Stomach (tissue), 9 donors: Measurements from ENCODE around the gene ATAD3B. TPM values are rescaled to one million over a fixed set of nuclear protein-coding genes. Genes with fewer than 3 reads are reported as not detected.
"Not testable (repeated sequence)": the region's sequence is repeated elsewhere in the genome, so short reads cannot be mapped to it uniquely, and the experiment has no call there.

ENCODE experiments used
- DNase-seq, 2 donors: peaks; one replicate each; pipeline versions ENCODE4 v3.0.0 to v3.0.0-alpha.2; 2013 to 2019
- H3K27ac ChIP-seq, 5 donors: fragments of 200-600 bp in 4 of 5; sonication (generic) in 4 of 5; one replicate each; pipeline ENCODE4 v1.5.1; 2013 to 2019; ENCODE audit warnings: mild to moderate bottlenecking in 1 of 5, moderate library complexity in 1 of 5
- H3K27me3 ChIP-seq, 3 donors: fragments of 200-600 bp; sonication (generic); one replicate each; pipeline ENCODE4 v1.5.1; 2017 to 2019; ENCODE audit warnings: mixed run types in 1 of 3
- H3K36me3 ChIP-seq, 4 donors: fragments of 200-600 bp; sonication (generic); 1 replicate in 3 of 4; 2 replicates in 1 of 4; pipeline ENCODE4 v1.5.1; 2016 to 2019
- H3K4me1 ChIP-seq, 4 donors: fragments of 200-600 bp; sonication (generic); one replicate each; pipeline ENCODE4 v1.5.1; 2016 to 2019
- H3K4me3 ChIP-seq, 4 donors: fragments of 200-600 bp; sonication (generic) in 3 of 4; one replicate each; pipeline ENCODE4 v1.5.1; 2016 to 2019; ENCODE audit warnings: mild to moderate bottlenecking in 1 of 4
- H3K9me3 ChIP-seq, 4 donors: fragments of 200-600 bp; sonication (generic); one replicate each; pipeline ENCODE4 v1.5.1; 2016 to 2019
- EP300 ChIP-seq: sonication (generic); formaldehyde crosslinking; IDR thresholded peaks from one replicate; pipeline ENCODE4 v1.6.1; 2017; ENCODE audit warnings: antibody characterized with exemption
- POLR2A ChIP-seq, 4 donors: fragments of 450-650 bp; IDR thresholded peaks; one replicate each; pipeline ENCODE4 v1.6.1; 2016; ENCODE audit warnings: antibody characterized with exemption in 4 of 4, control low read depth in 2 of 4, mild to moderate bottlenecking in 1 of 4, moderate library complexity in 1 of 4
- POLR2AphosphoS5 ChIP-seq, 3 donors: sonication (generic); formaldehyde crosslinking; IDR thresholded peaks; one replicate each; pipeline ENCODE4 v1.6.1; 2016; ENCODE audit warnings: antibody characterized with exemption in 3 of 3
- WGBS, 5 donors: extraction: QIAGEN DNeasy Blood & Tissue Kit in 3 of 5; methylation state at CpG; one replicate each; pipeline versions ENCODE4 v1.1.5 to v1.1.7; 2013 to 2018; 5-methylcytosine and 5-hydroxymethylcytosine counted together
- intact Hi-C: fragments of 100-400 bp; cut with DNase I; formaldehyde crosslinking; loops from one replicate; pipeline ENCODE4 v1.15.1; 2023; ENCODE audit warnings: low total_unique reads
- polyA plus RNA-seq, 3 donors: library from polyadenylated mRNA; stranded (reverse); fragments of 200-250 nt; gene quantifications; one replicate each; pipeline ENCODE4 v1.2.3, GENCODE V29; 2013
- total RNA-seq, 5 donors: library from RNA; depleted of rRNA; stranded (reverse); fragments of >200 nt; gene quantifications; one replicate each; pipeline versions ENCODE4 v1.1.0 to v1.2.3, GENCODE V29; 2014 to 2016
- TF ChIP-seq, protein P1 (sequence below), 7 experiments: fragments of 450-650 bp in 4 of 7; fragments of 200-600 bp in 3 of 7; sonication (generic) in 3 of 7; IDR thresholded peaks; one replicate each; pipeline ENCODE4 v1.5.1; 2016 to 2019; ENCODE audit warnings: antibody characterized with exemption in 7 of 7, control low read depth in 2 of 7, mild to moderate bottlenecking in 1 of 7
- donor health status: healthy with polysubstance abuse.
- donor health status: Bipolar disorder and iron deficiency.
- donor health status: healthy.

Gene ATAD3B
- total and polyA plus RNA-seq, 8 donors: 8.2 to 91.5 (median 21.1) TPM

DNA sequence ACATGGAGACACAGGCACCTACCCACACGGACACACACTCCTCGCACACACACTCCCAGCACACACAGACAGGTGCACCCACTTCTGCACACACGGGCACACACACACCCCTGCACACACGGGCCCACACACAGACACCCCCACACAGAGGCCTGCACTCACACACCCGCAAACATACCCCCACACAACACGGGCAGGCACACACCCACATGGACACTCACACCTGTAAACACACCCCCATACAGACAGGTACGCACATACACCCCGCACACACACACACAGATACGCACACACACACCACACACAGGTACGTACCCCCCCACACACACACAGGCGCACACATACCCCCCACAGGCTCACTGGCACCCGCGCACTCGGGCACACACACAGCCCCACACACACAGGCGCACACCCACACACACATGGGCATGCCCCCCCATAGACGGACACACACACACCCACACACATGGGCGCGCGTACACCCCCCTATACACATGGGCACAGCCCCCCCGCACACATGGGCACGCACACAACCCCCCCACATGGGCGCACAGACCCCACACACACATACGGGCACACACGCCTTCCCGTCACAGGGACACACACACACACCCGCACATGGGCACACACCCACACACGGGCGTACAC, 46.5 kb downstream of the ATAD3B start:
- intact Hi-C loops: no loop called here
- DNase-seq: no peak
- WGBS, 5 donors: 94 to 97% (median 96%) methylated on average over 24 to 28 of the region's 28 CpGs
- no peaks in the 10 kb centered on the region for H3K9me3 ChIP-seq
- H3K27me3 ChIP-seq: no peaks in the 10 kb centered on the region
- no peak overlapping the region for H3K27ac ChIP-seq
- H3K4me1 ChIP-seq: peaks cover 0 to 12% (median 5%) of the 10 kb centered on the region in 4 donors
- peaks cover 17 to 68% (median 58%) of the 10 kb centered on the region in 4 donors for H3K36me3 ChIP-seq
- no peak for TF ChIP-seq POLR2AphosphoS5 (IDR thresholded peaks at IDR 0.05)
- no peak for TF ChIP-seq EP300
- TF ChIP-seq, protein P1, sequence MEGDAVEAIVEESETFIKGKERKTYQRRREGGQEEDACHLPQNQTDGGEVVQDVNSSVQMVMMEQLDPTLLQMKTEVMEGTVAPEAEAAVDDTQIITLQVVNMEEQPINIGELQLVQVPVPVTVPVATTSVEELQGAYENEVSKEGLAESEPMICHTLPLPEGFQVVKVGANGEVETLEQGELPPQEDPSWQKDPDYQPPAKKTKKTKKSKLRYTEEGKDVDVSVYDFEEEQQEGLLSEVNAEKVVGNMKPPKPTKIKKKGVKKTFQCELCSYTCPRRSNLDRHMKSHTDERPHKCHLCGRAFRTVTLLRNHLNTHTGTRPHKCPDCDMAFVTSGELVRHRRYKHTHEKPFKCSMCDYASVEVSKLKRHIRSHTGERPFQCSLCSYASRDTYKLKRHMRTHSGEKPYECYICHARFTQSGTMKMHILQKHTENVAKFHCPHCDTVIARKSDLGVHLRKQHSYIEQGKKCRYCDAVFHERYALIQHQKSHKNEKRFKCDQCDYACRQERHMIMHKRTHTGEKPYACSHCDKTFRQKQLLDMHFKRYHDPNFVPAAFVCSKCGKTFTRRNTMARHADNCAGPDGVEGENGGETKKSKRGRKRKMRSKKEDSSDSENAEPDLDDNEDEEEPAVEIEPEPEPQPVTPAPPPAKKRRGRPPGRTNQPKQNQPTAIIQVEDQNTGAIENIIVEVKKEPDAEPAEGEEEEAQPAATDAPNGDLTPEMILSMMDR (IDR thresholded peaks at IDR 0.05): no peak
- TF ChIP-seq POLR2A (IDR thresholded peaks at IDR 0.05): no peak
- H3K4me3 ChIP-seq: no peak overlapping the region

DNA sequence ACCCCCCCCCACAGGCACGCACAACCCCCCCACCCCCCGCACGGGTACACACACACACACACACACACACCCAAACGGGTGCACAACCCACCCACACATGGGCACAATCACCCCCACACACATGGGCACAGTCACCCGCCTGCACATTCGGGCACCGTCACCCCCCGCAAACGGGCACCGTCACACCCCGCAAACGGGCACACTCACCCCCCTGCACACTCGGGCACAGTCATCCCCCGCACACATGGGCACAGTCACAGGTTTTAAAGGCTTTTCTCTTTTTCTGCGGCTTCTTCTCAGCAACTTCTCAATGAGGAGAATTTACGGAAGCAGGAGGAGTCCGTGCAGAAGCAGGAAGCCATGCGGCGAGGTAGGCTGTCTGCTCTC, 47.0 kb downstream of the ATAD3B start:
- H3K9me3 ChIP-seq, intact Hi-C loops, H3K4me1 ChIP-seq, H3K27ac ChIP-seq, H3K27me3 ChIP-seq, H3K4me3 ChIP-seq, DNase-seq: not testable (repeated sequence)
- H3K36me3 ChIP-seq: peaks cover 17 to 73% (median 63%) of the 10 kb centered on the region in 4 donors
- 92 to 96% (median 95%) methylated on average over 15 to 19 of the region's 19 CpGs for WGBS, 5 donors

DNA sequence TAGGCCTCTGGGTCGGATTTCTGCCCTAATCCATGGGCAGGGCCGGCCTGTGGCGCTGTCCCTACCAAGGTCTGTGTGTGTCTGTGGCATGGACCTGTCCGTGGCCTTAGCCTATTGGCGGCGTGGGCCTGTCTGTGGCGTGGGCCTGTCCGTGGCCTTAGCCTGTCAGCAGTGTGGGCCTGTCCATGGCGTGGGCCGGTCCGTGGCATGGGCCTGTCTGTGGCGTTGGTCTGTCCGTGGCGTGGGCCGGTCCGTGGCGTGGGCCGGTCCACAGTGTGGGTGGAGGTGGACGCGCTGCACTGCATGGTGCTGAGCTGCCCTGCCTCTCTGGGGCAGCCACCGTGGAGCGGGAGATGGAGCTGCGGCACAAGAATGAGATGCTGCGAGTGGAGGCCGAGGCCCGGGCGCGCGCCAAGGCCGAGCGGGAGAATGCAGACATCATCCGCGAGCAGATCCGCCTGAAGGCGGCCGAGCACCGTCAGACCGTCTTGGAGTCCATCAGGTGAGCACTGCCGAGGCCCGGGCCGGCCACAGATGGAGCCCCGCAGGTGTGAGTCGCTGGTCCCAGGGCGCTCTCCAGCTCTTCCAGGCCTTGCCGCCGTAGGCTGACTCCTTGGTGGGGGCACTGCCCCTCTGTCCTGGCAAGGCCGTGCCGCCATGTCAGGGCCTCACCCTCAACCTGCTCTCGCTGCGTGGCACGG, 48.4 kb downstream of the ATAD3B start:
- H3K27ac ChIP-seq, H3K4me1 ChIP-seq, intact Hi-C loops, DNase-seq, H3K27me3 ChIP-seq, H3K4me3 ChIP-seq, H3K9me3 ChIP-seq: not testable (repeated sequence)
- WGBS, 5 donors: 96 to 98% (median 97%) methylated on average over 30 to 51 of the region's 51 CpGs
- peaks cover 17 to 77% (median 68%) of the 10 kb centered on the region in 4 donors for H3K36me3 ChIP-seq

DNA sequence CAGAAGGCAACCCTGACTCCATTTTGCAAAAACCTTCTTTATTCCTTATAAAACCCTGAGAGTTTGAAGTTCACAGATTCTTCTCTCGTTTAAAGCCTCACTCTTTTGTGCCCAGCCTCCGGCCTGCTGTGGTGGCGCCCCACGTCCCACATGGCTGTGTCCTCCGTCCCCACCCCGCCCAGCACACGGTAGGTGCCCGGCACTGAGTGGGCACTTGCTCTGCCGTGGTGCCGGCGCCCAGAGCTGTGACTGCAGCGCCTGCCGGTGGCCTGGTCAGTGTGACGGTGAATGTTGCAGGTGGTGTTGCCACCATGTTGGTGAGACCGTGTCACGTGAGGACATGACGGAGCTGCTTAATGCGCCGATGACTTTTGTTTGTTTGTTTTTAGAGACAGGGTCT, 49.8 kb downstream of the ATAD3B start:
- 92 to 97% (median 96%) methylated on average over 18 to 19 of the region's 19 CpGs for WGBS, 5 donors
- TF ChIP-seq POLR2AphosphoS5 (IDR thresholded peaks at IDR 0.05) (no peak), EP300 (no peak), POLR2A (IDR thresholded peaks at IDR 0.05) (no peak)
- TF ChIP-seq, protein P1 (IDR thresholded peaks at IDR 0.05): no peak
- intact Hi-C loops: no loop called here
- Histone ChIP-seq H3K9me3 (no peaks in the 10 kb centered on the region), H3K27ac (no peak overlapping the region), H3K4me1 (no peaks in the 10 kb centered on the region), H3K4me3 (no peak overlapping the region), H3K36me3 (peaks cover 21 to 80% (median 78%) of the 10 kb centered on the region in 4 donors), H3K27me3 (no peaks in the 10 kb centered on the region)
- no peak for DNase-seq

DNA sequence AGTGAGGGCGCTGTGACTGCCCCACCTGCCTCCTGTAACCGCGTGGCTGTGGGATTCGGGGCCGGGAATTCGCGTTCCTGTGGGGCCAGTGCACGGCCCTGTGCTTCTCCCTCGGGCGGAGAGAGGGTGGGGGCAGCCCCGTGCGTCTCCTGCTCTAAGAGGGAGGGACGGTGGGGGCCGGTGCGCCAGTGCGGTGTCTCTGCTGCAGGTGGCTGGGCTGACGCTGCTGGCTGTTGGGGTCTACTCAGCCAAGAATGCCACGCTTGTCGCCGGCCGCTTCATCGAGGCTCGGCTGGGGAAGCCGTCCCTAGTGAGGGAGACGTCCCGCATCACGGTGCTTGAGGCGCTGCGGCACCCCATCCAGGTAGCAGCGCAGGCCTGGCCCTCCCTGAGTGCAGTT, 51.0 kb downstream of the ATAD3B start:
- H3K4me1 ChIP-seq, intact Hi-C loops, H3K27ac ChIP-seq, H3K9me3 ChIP-seq, H3K4me3 ChIP-seq, H3K27me3 ChIP-seq, DNase-seq: not testable (repeated sequence)
- peaks cover 21 to 82% (median 81%) of the 10 kb centered on the region in 4 donors for H3K36me3 ChIP-seq
- WGBS, 5 donors: 90 to 97% (median 95%) methylated on average over 17 to 30 of the region's 30 CpGs

DNA sequence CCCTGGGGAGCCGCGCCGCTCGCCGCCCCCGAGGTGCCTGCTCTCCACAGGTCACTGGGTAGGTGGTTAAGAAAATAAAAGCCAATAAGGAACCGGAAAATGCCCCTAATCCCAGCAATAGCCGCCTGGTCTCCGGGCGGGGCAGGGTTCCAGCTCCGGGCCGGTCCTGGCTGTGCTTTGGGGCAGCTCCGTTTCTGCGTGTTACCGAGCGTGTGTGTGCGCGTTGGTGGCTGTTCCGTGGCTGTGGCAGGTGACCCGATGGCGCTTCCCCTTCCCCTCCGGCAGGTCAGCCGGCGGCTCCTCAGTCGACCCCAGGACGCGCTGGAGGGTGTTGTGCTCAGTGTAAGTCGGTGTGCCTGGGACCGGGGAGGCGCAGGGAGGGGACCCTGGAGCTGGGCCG, 51.7 kb downstream of the ATAD3B start:
- DNase-seq, H3K27ac ChIP-seq, H3K4me3 ChIP-seq, H3K27me3 ChIP-seq, H3K4me1 ChIP-seq, H3K9me3 ChIP-seq, intact Hi-C loops: not testable (repeated sequence)
- 88 to 98% (median 96%) methylated on average over 13 to 31 of the region's 31 CpGs for WGBS, 5 donors
- peaks cover 15 to 83% (median 81%) of the 10 kb centered on the region in 4 donors for H3K36me3 ChIP-seq

DNA sequence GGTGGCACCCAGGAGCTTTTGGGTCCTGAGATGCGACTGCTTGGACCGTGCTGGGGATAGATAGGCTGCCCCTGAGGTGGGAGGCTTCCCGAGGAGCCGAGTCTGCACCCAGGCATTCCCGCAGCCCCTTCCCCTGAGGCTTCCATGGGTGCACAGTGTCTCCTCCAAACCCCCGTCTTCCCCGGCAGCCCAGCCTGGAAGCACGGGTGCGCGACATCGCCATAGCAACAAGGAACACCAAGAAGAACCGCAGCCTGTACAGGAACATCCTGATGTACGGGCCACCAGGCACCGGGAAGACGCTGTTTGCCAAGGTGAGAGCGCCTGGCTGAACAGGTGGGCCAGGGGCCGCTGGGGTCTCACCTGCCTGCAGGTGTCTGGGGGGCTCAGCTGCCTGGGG, 52.1 kb downstream of the ATAD3B start:
- H3K4me3 ChIP-seq, intact Hi-C loops, H3K4me1 ChIP-seq, H3K9me3 ChIP-seq, H3K27ac ChIP-seq, DNase-seq, H3K27me3 ChIP-seq: not testable (repeated sequence)
- WGBS, 5 donors: 91 to 95% (median 94%) methylated on average over 16 to 17 of the region's 17 CpGs; no CpG with 5 or more reads in 1 of the 5 donors
- H3K36me3 ChIP-seq: peaks cover 14 to 83% (median 81%) of the 10 kb centered on the region in 4 donors

DNA sequence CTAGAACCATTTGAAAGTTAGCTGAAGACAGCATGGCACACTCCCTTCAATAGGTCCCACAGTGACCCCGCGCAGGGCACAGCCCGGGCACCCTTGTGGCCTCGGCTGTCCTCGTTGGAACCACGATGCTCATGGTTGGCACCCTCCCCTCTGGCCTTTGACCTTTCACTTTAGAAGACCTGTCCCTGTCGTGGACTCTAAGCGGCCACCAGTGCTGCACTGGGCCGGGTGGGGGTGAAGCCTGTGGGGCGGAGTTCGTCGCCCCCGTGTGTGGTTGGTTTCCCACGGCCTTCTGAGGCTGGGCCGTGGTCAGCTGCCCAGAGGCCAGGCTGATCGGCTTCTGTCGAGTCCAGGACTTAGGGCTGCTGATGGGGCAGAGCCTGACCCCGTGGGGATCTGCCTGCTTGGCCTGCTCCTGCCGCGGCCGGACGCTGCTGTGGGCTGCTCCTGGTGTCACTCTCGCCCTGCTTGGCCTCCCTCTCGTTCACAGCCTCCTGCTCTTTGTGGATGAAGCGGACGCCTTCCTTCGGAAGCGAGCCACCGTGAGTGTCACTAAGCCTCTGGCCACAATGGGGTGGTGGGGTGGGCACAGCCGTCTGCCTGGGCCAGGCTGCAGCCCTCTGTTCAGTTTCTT, 53.3 kb downstream of the ATAD3B start:
- 89 to 95% (median 92%) methylated on average over 22 to 27 of the region's 30 CpGs for WGBS, 5 donors
- peaks cover 14 to 89% (median 88%) of the 10 kb centered on the region in 4 donors for H3K36me3 ChIP-seq

DNA sequence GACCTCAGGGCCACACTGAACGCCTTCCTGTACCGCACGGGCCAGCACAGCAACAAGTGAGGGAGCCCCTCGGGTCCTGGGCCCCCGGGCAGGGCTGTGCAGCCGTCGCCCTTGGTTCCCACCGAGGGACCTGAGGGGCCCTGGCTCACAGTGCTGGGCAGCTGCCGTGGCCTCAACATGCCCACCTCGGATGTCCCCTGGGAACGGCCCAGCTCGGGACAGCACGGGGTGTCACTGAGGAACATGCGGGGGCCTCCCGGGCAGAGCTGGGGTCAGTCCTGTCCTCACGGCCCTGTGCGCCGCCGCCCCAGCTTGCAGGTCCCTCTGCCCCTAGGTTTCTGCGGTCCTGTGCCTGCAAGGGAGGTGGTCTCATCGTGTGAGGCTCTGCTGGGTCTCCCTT, 54.9 kb downstream of the ATAD3B start:
- DNase-seq, H3K4me3 ChIP-seq, H3K27ac ChIP-seq, H3K9me3 ChIP-seq, H3K4me1 ChIP-seq, intact Hi-C loops, H3K27me3 ChIP-seq: not testable (repeated sequence)
- H3K36me3 ChIP-seq: peaks cover 8 to 78% (median 75%) of the 10 kb centered on the region in 4 donors
- 93 to 99% (median 97%) methylated on average over 8 to 15 of the region's 21 CpGs; no CpG with 5 or more reads in 2 of the 5 donors for WGBS, 5 donors

More for the DNA sequence above, 53.3 kb downstream of the ATAD3B start:
- H3K4me1 ChIP-seq, H3K9me3 ChIP-seq, H3K4me3 ChIP-seq, H3K27ac ChIP-seq, intact Hi-C loops, H3K27me3 ChIP-seq, DNase-seq: not testable (repeated sequence)
